Measurements from ENCODE around the gene UBE3C.

Gene UBE3C

DNA sequence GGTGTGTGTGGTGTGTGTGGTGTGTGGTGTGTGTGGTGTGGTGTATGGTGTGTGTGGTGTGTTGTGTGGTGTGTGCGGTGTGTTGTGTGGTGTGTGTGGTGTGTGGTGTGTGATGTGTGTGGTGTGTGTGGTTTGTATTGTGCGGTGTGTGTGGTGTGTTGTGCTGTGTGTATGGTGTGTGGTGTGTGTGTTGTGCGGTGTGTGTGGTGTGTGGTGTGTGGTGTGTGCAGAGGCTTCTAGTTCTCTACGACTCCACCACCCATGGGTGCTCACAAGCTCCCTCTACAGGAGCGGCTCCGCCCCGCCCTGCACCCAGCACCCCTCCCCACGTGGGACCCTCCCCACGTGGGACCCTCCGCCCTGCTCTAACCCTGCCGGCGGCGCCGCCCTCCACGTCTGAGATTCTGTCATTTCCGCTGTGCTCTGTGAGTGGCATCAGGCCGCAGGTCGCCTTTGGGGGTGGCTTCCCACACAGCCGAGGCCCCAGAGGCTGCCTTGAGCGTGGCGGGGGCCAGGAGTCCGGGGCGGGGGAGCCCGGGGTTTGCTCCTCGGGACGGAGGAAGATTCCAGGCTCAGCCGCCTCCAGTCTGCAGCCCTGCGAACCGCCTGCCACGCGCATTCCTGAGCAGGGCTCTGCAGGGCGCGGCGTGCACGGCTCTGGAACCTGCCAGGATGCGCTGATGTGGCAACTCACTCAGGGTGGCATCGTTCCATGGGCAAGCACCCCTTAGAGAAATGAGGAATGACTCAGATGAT is 161.1 kb downstream of the UBE3C start:
- H3K9me3 ChIP-seq (ENCODE audit: insufficient read depth, low read length) = no peaks in the 10 kb centered on the region
- peaks cover 12% of the 10 kb centered on the region for H3K4me1 ChIP-seq (ENCODE audit: low read length)
- no peak overlapping the region for H3K27ac ChIP-seq (ENCODE audit: low read length)
- no peak overlapping the region for H3K9ac ChIP-seq (ENCODE audit: low read length)
- H3K4me3 ChIP-seq (ENCODE audit: low read length) = no peak overlapping the region
- no peaks in the 10 kb centered on the region for H4K20me1 ChIP-seq (ENCODE audit: insufficient read depth, low read length)
- no peaks in the 10 kb centered on the region for H3K79me2 ChIP-seq (ENCODE audit: low read length)
- no peak overlapping the region for H2AFZ ChIP-seq (ENCODE audit: low read depth, low read length)
- H3K27me3 ChIP-seq (ENCODE audit: low read depth, low read length) = no peaks in the 10 kb centered on the region
- TF ChIP-seq EZH2phosphoT487 (IDR thresholded peaks at IDR 0.05; ENCODE audit: low read depth) = no peak
- TF ChIP-seq, protein P1, sequence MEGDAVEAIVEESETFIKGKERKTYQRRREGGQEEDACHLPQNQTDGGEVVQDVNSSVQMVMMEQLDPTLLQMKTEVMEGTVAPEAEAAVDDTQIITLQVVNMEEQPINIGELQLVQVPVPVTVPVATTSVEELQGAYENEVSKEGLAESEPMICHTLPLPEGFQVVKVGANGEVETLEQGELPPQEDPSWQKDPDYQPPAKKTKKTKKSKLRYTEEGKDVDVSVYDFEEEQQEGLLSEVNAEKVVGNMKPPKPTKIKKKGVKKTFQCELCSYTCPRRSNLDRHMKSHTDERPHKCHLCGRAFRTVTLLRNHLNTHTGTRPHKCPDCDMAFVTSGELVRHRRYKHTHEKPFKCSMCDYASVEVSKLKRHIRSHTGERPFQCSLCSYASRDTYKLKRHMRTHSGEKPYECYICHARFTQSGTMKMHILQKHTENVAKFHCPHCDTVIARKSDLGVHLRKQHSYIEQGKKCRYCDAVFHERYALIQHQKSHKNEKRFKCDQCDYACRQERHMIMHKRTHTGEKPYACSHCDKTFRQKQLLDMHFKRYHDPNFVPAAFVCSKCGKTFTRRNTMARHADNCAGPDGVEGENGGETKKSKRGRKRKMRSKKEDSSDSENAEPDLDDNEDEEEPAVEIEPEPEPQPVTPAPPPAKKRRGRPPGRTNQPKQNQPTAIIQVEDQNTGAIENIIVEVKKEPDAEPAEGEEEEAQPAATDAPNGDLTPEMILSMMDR (IDR thresholded peaks at IDR 0.05; ENCODE audit: low read depth, low read length) = peak; percentile 26; the same call in 1 of the 2 replicates
- H3K4me2 ChIP-seq (ENCODE audit: low read length) = no peak overlapping the region
- no peaks in the 10 kb centered on the region for H3K36me3 ChIP-seq (replicated peaks; ENCODE audit: low read depth, low read length)

DNA sequence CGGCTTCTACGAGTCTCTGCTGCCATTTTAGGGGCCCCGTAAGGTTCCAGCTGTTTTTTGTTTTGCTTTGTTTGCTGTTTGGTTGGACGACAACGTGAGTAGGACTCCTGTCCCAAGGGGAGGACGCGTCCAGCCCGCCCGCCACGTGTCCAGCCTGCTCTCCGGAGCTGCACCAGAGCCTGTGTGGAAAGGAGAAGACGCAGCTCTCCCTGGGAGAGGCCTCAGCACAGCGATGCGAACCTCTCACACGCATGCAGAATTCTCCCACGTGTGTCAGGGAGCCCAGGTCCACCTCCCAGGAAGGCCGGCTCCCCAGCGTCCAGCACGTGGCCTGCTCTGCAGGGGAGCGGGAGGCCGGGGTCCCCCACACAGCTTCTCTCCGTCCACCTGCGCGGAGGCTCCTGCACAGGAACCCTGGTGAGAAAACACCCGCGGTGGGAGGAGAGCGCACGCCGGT is 161.7 kb downstream of the UBE3C start:
- H3K36me3 ChIP-seq (replicated peaks; ENCODE audit: low read depth, low read length) = no peaks in the 10 kb centered on the region
- H3K9me3 ChIP-seq (ENCODE audit: insufficient read depth, low read length) = no peaks in the 10 kb centered on the region
- no peaks in the 10 kb centered on the region for H4K20me1 ChIP-seq (ENCODE audit: insufficient read depth, low read length)
- H3K79me2 ChIP-seq (ENCODE audit: low read length) = no peaks in the 10 kb centered on the region
- no peaks in the 10 kb centered on the region for H3K27me3 ChIP-seq (ENCODE audit: low read depth, low read length)
- H3K4me1 ChIP-seq (ENCODE audit: low read length) = peaks cover 12% of the 10 kb centered on the region
- H3K4me2 ChIP-seq (ENCODE audit: low read length) = no peak overlapping the region
- no peak overlapping the region for H3K27ac ChIP-seq (ENCODE audit: low read length)
- H3K4me3 ChIP-seq (ENCODE audit: low read length) = no peak overlapping the region
- H3K9ac ChIP-seq (ENCODE audit: low read length) = no peak overlapping the region
- no peak overlapping the region for H2AFZ ChIP-seq (ENCODE audit: low read depth, low read length)
- TF ChIP-seq, protein P1 (IDR thresholded peaks at IDR 0.05; ENCODE audit: low read depth, low read length) = no peak
- no peak for TF ChIP-seq EZH2phosphoT487 (IDR thresholded peaks at IDR 0.05; ENCODE audit: low read depth)

DNA sequence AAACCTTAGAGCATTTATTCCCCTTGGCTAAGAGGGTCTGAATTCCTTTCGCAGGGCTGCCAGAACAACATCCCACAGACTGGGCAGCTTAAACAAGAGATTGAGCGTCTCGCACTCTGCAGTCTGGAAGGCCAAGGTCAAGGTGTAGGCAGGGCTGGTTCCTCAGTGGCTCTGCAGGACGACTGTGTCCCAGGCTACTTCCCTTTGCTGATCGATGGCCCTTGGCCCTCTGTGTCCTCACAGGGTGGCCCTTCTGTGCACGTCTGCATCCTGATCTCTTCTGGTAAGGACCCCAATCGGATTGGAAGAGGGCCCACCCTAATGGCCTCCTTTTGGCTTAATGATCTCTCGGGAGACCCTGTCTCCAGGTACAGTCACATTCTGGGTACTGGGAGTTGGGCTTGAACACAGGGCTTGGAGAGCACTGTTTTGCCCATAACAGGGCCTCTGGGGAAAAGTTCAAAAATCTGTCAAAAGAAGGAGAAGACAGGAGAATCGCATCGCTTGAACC is 162.9 kb downstream of the UBE3C start:
- Histone ChIP-seq H2AFZ (ENCODE audit: low read depth, low read length) (peak overlapping the region; percentile 52; the same call in 1 of the 2 replicates), H3K4me2 (ENCODE audit: low read length) (no peak overlapping the region), H3K79me2 (ENCODE audit: low read length) (no peaks in the 10 kb centered on the region), H3K4me1 (ENCODE audit: low read length) (peaks cover 12% of the 10 kb centered on the region), H3K9ac (ENCODE audit: low read length) (no peak overlapping the region), H3K27me3 (ENCODE audit: low read depth, low read length) (no peaks in the 10 kb centered on the region), H4K20me1 (ENCODE audit: insufficient read depth, low read length) (no peaks in the 10 kb centered on the region), H3K27ac (ENCODE audit: low read length) (no peak overlapping the region), H3K4me3 (ENCODE audit: low read length) (no peak overlapping the region), H3K36me3 (replicated peaks; ENCODE audit: low read depth, low read length) (no peaks in the 10 kb centered on the region), H3K9me3 (ENCODE audit: insufficient read depth, low read length) (no peaks in the 10 kb centered on the region)
- TF ChIP-seq, protein P1 (IDR thresholded peaks at IDR 0.05; ENCODE audit: low read depth, low read length) = no peak
- no peak for TF ChIP-seq EZH2phosphoT487 (IDR thresholded peaks at IDR 0.05; ENCODE audit: low read depth)
